SK-N-SH treated with all-trans-retinoic acid at 6 μM for 48 hours (cell line): ENCODE data around the gene CDH16.

ENCODE experiments used
- ARNTL ChIP-seq: fragments of 450-650 bp; formaldehyde crosslinking; IDR thresholded peaks from 2 replicates; pipeline ENCODE4 v1.5.0; 2020; ENCODE audit warnings: low read depth, mild to moderate bottlenecking, moderate library complexity, borderline replicate concordance
- CSDC2 ChIP-seq: fragments of 250-450 bp; sonication (Bioruptor Pico); IDR thresholded peaks from 2 replicates; pipeline ENCODE4 v1.5.0; 2020; ENCODE audit warnings: mild to moderate bottlenecking, moderate library complexity
- ESRRG ChIP-seq: fragments of 250-450 bp; sonication (Bioruptor Pico); IDR thresholded peaks from 2 replicates; pipeline ENCODE4 v1.6.1; 2021; ENCODE audit warnings: mild to moderate bottlenecking
- PATZ1 ChIP-seq: fragments of 250-450 bp; sonication (Bioruptor Pico); IDR thresholded peaks from 2 replicates; pipeline ENCODE4 v1.8.0; 2020; ENCODE audit warnings: mild to moderate bottlenecking, moderate library complexity, borderline replicate concordance
- RARB ChIP-seq: fragments of 250-450 bp; sonication (Bioruptor Pico); IDR thresholded peaks from 2 replicates; pipeline ENCODE4 v1.8.0; 2021; ENCODE audit warnings: mild to moderate bottlenecking, moderate library complexity
- TOX ChIP-seq: fragments of 250-450 bp; sonication (Bioruptor Pico); IDR thresholded peaks from 2 replicates; pipeline ENCODE4 v1.8.0; 2021; ENCODE audit warnings: mild to moderate bottlenecking, moderate library complexity, borderline replicate concordance
- TF ChIP-seq, protein P1 (sequence below): fragments of 250-450 bp; sonication (Bioruptor Pico); IDR thresholded peaks from 2 replicates; pipeline ENCODE4 v1.5.1; 2021; ENCODE audit warnings: mild to moderate bottlenecking, moderate library complexity
- TF ChIP-seq, protein P2 (sequence below): fragments of 250-450 bp; sonication (Bioruptor Pico); IDR thresholded peaks from 2 replicates; pipeline ENCODE4 v1.8.0; 2021; ENCODE audit warnings: low read depth, mild to moderate bottlenecking, moderate library complexity, borderline replicate concordance

GRCh38 chr16:66917741-66918140 lies 944 bp downstream of the CDH16 start:
- no peak for TF ChIP-seq ARNTL (CRISPR knock-in tag)
- TF ChIP-seq CSDC2, result no peak
- TF ChIP-seq ESRRG (CRISPR knock-in tag), result no peak
- TF ChIP-seq TOX (CRISPR knock-in tag), result no peak
- TF ChIP-seq PATZ1, result no peak
- TF ChIP-seq, protein P1, sequence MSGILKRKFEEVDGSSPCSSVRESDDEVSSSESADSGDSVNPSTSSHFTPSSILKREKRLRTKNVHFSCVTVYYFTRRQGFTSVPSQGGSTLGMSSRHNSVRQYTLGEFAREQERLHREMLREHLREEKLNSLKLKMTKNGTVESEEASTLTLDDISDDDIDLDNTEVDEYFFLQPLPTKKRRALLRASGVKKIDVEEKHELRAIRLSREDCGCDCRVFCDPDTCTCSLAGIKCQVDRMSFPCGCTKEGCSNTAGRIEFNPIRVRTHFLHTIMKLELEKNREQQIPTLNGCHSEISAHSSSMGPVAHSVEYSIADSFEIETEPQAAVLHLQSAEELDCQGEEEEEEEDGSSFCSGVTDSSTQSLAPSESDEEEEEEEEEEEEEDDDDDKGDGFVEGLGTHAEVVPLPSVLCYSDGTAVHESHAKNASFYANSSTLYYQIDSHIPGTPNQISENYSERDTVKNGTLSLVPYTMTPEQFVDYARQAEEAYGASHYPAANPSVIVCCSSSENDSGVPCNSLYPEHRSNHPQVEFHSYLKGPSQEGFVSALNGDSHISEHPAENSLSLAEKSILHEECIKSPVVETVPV (CRISPR knock-in tag), result no peak
- no peak for TF ChIP-seq RARB
- TF ChIP-seq, protein P2, sequence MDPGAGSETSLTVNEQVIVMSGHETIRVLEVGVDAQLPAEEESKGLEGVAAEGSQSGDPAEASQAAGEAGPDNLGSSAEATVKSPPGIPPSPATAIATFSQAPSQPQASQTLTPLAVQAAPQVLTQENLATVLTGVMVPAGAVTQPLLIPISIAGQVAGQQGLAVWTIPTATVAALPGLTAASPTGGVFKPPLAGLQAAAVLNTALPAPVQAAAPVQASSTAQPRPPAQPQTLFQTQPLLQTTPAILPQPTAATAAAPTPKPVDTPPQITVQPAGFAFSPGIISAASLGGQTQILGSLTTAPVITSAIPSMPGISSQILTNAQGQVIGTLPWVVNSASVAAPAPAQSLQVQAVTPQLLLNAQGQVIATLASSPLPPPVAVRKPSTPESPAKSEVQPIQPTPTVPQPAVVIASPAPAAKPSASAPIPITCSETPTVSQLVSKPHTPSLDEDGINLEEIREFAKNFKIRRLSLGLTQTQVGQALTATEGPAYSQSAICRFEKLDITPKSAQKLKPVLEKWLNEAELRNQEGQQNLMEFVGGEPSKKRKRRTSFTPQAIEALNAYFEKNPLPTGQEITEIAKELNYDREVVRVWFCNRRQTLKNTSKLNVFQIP (CRISPR knock-in tag), result no peak
